ENCODE measurements around the gene LILRB2. TPM values are rescaled to one million over a fixed set of nuclear protein-coding genes. Genes with fewer than 3 reads are reported as not detected.

The LILRB2 gene
- total RNA-seq, 1 donor from 2014 or later: not detected

- Histone ChIP-seq H3K4me3 (ENCODE audit: low read depth, low read length) (no peak overlapping the region), H3K27me3 (ENCODE audit: control insufficient read depth, insufficient read depth, low read length) (no peaks in the 10 kb centered on the region), H3K36me3 (ENCODE audit: control insufficient read depth, insufficient read depth, low read length) (no peaks in the 10 kb centered on the region)
- no peak for FAIRE-seq
- DNase-seq (ENCODE audit: low read depth): peak; percentile 53
- TF ChIP-seq, protein P1, sequence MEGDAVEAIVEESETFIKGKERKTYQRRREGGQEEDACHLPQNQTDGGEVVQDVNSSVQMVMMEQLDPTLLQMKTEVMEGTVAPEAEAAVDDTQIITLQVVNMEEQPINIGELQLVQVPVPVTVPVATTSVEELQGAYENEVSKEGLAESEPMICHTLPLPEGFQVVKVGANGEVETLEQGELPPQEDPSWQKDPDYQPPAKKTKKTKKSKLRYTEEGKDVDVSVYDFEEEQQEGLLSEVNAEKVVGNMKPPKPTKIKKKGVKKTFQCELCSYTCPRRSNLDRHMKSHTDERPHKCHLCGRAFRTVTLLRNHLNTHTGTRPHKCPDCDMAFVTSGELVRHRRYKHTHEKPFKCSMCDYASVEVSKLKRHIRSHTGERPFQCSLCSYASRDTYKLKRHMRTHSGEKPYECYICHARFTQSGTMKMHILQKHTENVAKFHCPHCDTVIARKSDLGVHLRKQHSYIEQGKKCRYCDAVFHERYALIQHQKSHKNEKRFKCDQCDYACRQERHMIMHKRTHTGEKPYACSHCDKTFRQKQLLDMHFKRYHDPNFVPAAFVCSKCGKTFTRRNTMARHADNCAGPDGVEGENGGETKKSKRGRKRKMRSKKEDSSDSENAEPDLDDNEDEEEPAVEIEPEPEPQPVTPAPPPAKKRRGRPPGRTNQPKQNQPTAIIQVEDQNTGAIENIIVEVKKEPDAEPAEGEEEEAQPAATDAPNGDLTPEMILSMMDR (IDR thresholded peaks at IDR 0.05; ENCODE audit: insufficient read depth, low read length, severe bottlenecking): peak; percentile 72
Measured at GRCh38 chr19:54266133-54266532, 14.8 kb downstream of the LILRB2 start.

GRCh38 chr19:54262470-54262869 lies 18.4 kb downstream of the LILRB2 start:
- Histone ChIP-seq H3K27me3 (ENCODE audit: control insufficient read depth, insufficient read depth, low read length) (no peaks in the 10 kb centered on the region), H3K36me3 (ENCODE audit: control insufficient read depth, insufficient read depth, low read length) (no peaks in the 10 kb centered on the region), H3K4me3 (ENCODE audit: low read depth, low read length) (no peak overlapping the region)
- TF ChIP-seq, protein P1 (IDR thresholded peaks at IDR 0.05; ENCODE audit: insufficient read depth, low read length, severe bottlenecking): no peak
- FAIRE-seq: no peak
- no peak for DNase-seq (ENCODE audit: low read depth)

- no peak overlapping the region for H3K4me3 ChIP-seq (ENCODE audit: low read depth, low read length)
- FAIRE-seq (no peak), DNase-seq (ENCODE audit: low read depth) (no peak)
- TF ChIP-seq, protein P1 (IDR thresholded peaks at IDR 0.05; ENCODE audit: insufficient read depth, low read length, severe bottlenecking): no peak
- no peaks in the 10 kb centered on the region for H3K27me3 ChIP-seq (ENCODE audit: control insufficient read depth, insufficient read depth, low read length)
- no peaks in the 10 kb centered on the region for H3K36me3 ChIP-seq (ENCODE audit: control insufficient read depth, insufficient read depth, low read length)
Measured at GRCh38 chr19:54262066-54262465, 18.8 kb downstream of the LILRB2 start.

DNA sequence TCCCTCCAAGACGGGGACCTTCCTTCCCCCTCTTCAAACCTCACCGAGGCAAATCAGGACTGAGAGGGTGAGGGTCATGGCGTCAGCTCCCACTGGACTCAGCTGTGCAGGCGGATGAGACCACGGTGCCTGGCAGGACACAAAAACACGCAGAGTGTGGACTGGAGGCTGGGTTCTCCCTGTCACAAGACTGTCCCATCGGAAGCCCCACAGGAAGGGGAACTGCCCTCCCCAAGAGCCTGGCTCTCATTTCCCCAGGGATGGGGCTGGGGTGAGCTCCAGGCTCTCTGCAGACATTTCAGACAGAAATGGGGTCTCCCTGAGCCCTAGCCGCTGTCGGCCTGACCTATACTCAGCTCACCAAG lies 23.8 kb downstream of the LILRB2 start, which contains the start of gene LILRB5:
LILRB5 (minus strand) TSS at position 158 of the 365 bp plus-strand sequence; CDS start at position 78, 80 bp downstream.
- TF ChIP-seq, protein P1 (IDR thresholded peaks at IDR 0.05; ENCODE audit: insufficient read depth, low read length, severe bottlenecking): no peak
- H3K4me3 ChIP-seq (ENCODE audit: low read depth, low read length): no peak within 1 kb of the TSS
- DNase-seq (ENCODE audit: low read depth) (no peak), FAIRE-seq (no peak)
- H3K27me3 ChIP-seq (ENCODE audit: control insufficient read depth, insufficient read depth, low read length): no peaks in the 10 kb centered on the region
- H3K36me3 ChIP-seq (ENCODE audit: control insufficient read depth, insufficient read depth, low read length): no peaks in the 10 kb centered on the region

GRCh38 chr19:54256250-54257115 lies 24.4 kb downstream of the LILRB2 start:
- H3K4me3 ChIP-seq (ENCODE audit: low read depth, low read length): no peak overlapping the region
- H3K27me3 ChIP-seq (ENCODE audit: control insufficient read depth, insufficient read depth, low read length): no peaks in the 10 kb centered on the region
- TF ChIP-seq, protein P1 (IDR thresholded peaks at IDR 0.05; ENCODE audit: insufficient read depth, low read length, severe bottlenecking): no peak
- no peak for FAIRE-seq
- no peak for DNase-seq (ENCODE audit: low read depth)
- H3K36me3 ChIP-seq (ENCODE audit: control insufficient read depth, insufficient read depth, low read length): no peaks in the 10 kb centered on the region
